ENCODE measurements around the gene YAP1.

YAP1 gene

DNA sequence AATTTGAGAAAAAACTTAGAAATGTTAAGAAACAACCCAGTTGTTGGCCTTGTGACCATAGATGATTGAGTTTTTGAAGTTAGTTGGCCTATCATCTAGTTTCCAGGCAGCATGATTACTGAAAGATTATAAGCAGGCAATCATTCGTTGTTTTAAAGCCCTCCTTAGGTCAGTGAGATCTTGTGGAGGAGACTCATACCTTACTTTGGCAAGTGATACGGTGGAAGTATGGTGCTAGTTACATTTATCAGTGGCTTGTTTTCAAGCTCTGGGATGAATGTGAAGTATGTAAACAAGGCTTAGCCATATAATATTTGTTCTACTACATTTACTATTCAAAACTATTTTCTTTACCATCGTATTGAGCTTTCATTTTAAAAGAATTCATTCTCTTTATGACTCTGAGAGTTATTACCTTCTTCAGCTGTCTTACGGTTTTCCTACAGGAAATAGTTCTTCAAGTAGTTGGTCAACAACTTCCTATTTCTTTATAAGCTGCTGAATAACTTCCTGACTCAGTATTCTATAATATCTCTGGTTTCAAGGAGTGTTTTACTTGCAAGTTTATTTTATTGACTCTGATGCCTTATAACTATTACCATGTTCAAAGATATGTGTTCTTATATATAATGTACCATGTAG is 7.3 kb downstream of the YAP1 start:
- DNase-seq: no peak

DNA sequence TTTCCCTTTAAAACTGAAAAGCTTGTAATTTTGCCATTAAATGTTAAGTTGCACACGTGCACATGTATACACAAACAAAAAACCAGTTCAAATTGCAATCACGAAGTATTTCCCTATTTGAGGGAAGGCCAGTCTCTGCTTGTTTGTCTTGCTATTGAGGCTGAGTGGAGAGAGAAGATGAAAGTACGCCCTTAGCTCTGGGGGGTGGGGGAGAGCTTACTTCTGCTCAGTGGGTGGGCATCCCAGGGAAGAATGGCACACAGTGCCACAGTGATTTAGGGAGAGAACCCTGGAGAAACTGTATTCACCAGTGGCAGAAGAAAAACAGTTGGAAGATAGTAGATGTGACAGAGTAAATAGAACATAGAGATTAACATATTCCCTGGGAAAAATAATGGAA is 8.7 kb downstream of the YAP1 start:
- no peak for DNase-seq

DNA sequence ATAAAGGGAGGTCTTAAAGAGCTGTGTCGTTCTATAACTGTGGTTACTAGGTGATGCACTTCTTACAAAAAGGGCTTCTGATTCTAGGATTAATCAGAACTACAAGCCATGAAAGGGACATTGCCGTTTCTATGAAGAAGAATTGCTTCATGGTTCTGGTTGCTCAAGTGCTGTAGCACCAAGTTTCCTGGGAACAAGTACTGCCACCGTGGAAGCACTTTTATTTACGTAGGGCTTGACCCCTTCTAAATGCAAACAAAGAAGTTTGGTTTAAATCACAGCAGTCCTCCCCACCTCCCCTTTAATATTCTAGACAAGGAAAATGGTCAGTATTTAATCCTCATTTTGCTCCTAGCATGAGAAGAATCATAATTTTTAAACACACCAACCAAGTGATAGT is 9.8 kb downstream of the YAP1 start:
- no peak for DNase-seq

DNA sequence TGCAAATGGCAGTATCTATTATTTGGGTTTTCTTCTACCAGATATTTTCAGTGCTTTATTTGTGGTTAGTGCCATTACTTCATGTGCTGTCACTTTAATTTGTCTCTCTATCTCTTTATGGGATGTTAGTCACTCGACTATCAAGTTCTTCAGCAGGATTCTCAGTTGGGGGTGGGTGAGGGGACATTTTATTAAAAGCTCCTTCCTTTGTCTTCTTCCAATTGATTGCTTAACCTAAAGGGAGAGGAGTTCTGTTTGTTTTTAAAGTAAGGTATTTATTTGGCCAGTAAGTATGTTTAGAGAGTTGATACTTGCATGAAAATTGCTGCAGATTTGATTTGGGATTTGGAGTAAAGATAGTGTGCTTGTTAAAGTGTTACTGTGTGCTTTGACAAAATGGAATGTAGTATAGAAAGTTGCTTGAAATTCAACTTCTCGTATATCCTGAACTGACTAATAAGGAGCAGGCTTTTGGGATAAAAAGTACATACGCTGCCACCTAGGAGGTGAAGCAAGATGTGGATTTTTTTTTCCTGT is 10.3 kb downstream of the YAP1 start:
- DNase-seq: no peak

DNA sequence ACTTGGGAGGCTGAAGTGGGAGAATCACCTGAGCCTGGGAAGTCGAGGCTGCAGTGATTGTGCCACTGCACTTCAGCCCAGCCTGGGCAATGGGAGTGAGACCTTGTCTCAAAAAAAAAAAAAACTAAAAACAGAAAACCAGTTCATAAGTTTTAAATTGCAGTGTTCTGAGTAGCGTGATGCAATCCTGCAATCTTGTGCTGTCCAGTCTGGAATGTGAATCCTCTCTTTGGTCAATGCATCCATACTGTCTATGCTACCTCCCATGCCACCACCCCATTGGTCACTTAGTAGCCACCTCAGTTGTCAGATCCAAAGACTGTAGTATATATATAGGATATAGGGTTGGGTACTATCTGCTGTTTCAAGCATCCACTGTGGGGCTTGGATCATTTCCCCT is 11.1 kb downstream of the YAP1 start:
- no peak for DNase-seq

DNA sequence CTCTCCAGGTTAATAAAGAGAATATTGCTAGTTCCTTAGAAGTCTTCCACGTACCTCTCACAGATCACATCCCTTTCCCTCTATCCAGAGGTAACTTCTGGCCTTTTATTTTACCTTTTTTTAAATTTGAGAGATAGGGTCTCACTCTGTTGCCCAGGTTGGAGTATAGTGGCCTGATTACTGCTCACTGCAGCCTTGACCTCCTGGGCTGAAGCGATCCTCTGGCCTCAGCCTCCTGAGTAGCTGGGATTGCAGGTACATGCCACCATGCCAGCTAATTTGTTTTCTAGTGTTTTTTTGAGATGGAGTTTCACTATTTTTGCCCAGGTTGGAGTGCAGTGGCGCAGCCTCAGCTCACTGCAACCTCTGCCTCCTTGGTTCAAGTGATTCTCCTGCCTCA is 24.4 kb downstream of the YAP1 start:
- no peak for DNase-seq

DNA sequence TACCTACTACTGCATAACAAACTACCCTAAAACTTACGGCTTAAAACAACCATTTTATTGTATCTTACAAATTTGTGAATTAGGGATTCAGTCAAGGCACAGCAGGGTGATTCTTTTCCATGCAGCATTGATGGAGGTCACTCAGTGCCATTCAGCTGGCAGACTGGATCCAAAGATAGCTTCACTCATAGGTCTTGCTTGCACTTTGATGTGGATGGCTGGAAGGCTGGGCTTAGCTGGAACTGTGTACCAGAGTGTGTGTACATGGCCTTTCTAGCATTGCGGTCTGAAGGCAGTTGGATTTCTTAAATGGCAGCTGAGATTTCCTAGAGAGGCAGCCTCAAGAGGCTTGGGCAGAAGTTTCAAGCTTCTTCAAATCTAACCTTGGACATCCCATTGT is 25.0 kb downstream of the YAP1 start:
- no peak for DNase-seq

DNA sequence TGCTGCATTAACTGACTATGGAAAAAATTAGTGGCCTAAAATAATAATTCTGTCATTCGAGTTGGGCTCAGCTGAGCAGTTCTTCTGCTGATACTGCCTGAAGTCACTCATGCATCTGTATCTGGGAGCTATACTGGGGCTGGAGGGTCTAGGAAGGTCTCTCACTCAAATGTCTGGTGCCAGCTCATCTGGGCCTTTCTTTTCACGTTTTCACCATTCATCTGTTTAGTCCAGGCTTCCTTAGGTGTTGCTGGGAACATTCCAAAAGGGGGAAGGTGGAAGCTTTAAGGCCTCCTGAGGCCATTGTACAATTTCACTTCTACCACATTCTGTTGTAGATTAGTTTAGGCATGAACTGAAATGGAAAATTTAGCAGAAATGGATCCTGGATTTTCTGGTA is 28.0 kb downstream of the YAP1 start:
- no peak for DNase-seq

DNA sequence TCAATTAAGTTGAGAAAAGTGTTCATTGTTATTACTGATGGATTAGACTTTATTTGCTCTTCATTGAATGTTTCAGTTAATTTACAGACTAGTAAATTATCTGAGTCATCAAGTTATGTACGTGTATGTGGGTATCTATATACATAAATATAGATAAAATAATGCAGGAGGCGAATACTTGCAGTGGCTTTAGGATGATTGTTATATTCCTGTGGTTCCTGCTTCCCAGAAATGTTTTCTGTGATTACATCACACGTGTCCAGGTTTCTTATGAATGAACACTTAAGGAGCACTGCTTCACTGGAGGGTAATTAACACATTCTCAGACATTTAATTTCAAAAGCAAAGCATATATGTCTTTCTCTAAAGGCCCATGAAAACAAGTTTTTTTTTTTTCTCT is 28.4 kb downstream of the YAP1 start:
- no peak for DNase-seq

DNA sequence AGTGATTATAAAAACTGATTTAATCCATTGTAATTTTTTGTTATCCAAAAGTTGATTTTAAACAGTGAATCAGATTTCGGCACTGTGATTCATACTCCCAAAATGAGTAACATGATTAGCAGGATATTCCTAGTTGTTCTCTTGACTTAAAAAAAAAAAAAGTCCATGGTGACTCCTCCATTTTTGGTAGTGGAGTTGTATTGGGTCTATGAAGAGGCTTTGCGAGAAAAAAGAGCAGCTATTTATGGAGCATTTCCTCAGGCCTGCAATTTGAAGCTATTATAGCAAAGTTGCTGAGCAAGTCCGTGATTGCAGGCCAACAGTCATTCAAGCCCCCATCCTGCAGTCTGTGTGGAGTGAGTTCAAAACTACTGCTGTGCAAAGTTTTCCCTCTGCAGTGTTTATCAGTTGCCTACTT is 28.8 kb downstream of the YAP1 start:
- DNase-seq: no peak

DNA sequence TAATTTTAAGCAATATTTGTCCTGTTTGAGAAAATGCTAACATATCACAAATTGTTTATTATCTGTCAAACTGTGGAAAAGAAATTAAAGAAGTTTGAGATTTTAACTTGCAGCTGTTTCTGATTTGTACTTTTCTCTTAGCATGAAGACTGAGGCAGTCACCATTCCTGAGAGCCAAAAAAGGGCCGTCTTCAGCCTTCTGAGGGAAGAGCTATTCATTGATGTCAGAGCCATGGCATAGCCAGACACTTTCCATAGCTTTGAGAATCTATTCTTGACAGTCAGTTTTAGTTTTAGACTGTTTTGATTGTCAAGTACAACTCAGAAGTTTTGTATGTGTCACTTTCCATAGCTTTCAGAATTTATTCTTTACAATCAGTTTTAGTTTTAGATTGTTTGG is 32.1 kb downstream of the YAP1 start:
- no peak for DNase-seq

DNA sequence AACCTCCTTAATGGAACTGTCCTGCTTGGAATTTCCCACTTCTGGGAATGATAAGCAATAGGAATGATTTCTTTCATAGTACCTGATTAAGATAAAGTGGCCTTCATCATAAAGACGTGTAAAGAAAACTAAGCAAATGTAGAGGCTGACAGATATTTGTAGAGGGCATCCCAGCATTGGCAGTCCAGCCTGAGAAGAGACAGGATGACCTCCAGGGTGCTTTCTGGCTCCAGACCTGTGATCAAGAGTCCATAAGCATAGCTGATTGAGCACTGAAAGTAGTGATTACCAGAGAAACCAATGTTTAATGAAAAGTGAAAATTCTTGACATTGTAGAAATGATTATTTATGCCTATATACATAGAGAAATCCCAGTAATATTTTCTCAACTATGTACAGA is 33.6 kb downstream of the YAP1 start:
- no peak for DNase-seq

DNA sequence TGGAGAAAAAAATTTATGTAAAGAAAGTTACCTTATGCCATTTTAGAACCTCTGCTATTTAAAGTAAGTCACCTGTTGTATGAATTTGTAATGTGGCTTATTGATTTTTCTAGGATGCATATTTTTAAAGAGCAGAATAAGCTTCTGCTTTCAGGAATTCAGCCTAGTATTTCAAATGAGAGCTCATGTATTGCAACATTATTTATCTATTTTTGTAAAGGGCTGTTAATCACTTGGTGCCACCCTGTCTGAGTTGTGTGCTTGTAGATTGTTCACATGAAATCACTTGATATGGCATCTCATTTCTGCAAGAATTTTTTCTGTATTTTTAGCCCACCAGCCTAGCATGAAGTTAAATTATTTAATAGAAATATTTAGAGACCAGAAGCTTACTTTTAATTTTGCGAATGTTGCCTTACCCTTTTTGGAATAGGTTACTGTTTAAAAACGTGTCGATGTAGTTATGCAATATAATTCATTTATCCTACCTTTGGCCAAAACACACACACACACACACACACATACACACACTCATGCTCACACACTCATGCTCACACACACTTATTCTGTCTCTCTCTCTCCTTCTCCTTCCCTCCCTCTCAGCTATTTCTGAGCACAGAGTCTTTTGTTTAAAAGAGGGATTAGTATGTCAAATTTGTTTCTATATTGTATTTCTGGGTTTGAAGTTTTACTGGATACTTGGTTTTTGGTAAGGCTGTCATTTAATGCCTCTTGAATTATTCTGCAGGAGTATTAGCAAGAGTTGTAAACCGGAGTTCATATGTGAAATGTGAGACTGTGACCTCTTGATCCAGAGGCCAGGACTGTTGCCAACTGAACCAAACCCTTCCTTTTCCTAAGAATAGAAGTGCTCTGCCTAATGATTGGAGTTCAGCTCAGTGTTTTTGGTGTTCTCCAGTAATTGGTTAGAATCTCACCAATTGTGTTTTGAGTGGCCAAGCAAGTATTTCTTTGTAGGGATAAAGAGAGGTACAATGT is 34.4 kb downstream of the YAP1 start:
- no peak for DNase-seq

DNA sequence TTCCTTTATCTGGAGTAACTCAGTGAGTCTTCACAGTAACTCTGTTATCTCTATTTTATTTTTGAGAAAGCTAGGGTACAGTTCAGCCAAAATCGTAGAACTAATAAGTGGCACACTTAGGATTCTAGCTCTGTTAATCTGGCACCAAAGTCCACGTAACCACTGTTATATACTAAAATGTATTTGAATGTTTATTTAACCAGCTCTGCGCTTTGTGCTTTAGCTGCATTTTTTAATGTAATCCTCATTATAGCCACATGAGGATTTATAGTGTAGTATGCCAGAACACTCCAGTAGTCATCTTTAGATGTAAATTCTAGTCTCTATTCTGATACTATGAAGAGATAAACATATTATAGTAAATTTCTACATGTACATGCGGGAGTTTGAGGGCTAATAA is 36.8 kb downstream of the YAP1 start:
- no peak for DNase-seq

DNA sequence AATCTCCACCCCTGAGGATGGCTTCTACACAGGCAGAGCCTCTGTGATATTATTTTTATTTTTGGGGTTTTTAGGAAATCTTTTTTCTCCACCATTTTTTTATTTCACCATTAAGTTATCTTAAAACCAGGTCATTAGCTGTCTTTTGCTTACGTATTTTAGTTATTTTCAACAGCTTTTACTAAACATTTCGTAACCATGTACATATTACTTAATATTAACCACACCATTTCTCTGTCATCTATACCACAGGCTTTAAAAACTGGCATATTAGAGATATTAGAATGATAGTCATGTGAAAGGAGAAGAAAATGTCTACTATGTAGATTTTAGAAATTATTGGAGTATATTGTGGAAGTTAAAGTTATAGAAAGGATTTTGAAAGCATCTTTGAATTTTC is 37.4 kb downstream of the YAP1 start:
- DNase-seq: no peak

DNA sequence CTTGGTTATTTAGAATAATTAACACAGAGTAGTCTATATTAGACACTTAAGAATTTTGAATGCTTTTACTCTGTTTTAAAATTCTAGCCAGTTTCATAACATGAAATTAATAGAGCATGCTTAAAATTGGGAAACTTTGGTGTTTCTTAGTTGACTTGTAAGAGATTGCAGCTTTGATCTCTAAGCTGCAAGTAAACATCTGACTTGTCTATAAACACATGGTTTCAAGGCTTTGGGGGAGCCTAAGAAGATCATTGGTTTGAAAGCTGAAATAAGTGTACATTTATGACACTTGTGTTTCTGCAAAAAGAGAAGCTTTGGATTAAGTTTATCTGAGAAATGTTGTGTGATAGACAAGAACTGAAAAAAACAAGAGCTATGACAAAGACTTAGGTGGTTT is 37.8 kb downstream of the YAP1 start:
- no peak for DNase-seq

DNA sequence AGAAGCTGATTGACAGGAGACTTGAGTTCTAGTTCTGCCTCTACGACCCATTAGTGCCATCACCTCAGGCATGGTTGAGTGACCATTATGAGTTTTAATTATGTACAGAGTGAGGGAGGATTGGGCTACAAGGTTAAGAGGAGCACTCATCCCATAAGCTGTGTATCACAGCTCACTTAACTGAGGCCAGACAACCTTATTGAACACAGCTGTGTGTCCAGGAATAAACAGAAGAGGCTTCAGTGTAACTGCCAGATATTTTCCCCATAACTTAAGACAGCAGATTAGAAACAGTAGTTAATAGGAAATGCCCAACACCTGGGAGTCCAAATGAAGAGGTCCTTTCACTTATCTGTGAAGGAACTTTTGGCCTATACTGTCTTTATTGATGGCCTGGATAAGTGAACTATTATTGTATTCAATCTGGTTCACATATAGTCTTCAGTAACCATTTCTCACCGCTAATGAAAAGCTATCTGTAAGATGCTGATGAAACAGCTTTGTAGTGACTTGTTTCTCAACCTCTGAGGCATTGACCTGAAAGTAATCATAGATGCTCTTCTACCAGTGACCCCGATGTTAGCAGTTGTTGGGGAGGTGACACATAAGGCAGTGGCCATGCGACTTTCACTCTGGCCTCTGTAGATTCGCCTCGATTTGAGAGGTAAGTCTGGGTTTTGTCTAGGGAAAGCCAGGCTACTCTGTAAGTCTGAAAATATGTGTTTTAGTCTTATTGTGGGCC is 41.7 kb downstream of the YAP1 start:
- DNase-seq: no peak

DNA sequence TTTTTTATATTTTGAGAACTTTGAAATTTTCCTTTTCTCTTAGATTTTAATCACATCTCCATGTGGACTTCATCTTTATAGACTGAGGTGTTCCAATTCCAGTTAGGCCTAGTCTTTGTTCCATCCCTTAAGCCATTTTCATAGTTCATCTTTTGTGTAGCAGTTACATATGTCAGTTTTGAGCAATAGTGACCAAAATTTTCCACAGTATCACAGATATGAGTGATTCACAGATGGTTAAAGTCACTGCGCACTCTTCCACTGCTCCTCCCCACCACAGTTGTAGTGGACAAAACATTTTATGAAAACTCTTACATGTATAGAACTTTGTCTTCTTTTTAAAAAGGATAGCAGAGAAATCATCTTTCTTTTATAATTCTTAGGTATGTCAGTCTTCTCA is 42.8 kb downstream of the YAP1 start:
- no peak for DNase-seq

DNA sequence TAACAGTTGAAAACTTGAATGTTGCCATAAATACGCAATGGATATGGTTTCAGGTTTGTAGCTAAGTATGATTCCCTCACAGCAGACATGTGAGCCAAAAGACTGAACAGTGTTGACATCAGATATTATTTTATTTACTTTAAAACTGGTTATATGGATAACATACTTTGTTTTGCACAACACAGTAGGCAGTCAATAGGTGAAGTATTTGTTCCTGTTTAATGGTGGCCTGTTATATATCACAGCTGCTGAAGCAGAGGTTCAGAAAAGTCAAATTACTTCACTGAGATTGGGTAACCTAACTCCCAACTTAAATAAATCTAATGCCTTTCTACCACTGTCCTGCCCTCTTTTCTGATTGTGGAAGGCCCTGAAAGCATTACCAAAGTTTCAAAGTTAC is 44.6 kb downstream of the YAP1 start:
- no peak for DNase-seq

DNA sequence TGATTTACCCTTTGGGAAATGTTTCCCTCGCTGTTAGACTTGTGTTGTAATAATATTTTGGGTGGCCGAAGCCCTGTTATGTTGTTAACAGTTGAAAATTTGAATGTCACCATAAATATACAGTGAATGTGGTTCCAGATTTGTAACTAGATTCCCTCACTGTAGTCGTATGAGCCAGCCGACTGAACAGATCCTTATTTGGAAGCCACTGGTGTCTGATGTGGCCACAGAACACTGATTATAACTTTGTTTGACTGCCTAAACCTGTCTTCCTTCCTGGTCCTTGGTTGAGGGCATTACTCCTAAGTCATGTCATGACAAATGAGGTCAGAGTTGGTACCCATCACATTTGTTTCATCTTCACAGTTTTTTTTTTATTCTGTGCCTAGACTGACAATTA is 45.4 kb downstream of the YAP1 start:
- no peak for DNase-seq

DNA sequence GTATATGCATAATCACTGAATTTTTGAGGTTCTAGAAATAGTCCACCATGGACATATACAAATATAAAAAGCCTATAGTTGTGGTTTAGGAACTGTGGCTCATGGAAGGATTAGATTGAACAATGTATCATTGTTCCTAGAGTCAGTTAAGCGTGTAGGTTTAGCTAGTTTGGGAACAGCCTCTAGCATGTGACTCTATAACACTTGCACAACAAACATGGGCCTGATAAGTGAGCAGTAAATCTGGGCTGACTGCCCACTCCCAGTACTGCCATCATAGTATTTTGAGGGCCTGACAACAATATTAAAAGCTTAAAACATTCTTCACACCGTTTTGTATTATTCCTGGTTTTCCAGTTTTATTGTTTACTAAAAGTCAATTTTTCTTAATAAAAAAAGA is 47.0 kb downstream of the YAP1 start:
- DNase-seq: no peak

DNA sequence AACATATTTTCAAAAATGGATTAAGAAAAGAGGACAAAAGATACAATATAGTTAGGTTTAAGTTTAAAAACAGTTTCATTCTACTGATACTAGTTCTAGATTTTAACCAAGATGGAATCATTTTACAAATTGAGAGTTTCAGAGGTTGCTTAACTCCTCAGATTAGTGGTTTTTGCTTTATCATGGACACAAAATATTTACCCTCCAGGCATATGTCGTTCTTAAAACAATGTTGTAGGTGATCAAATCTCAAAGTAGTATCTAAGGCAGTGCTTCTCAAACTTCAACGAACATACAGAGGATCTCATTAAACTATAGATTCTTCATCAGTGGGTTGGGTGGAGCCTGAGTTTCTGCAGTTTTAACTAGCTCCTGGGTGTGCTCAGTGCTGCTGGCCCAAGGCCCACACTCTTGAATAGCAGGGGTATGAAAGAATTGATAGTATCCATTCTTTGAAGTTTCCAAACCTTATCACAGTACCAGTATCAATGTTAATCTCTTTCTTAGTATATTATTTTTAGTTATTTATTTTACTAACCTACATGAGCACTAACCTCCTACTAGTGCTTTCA is 48.0 kb downstream of the YAP1 start:
- no peak for DNase-seq

DNA sequence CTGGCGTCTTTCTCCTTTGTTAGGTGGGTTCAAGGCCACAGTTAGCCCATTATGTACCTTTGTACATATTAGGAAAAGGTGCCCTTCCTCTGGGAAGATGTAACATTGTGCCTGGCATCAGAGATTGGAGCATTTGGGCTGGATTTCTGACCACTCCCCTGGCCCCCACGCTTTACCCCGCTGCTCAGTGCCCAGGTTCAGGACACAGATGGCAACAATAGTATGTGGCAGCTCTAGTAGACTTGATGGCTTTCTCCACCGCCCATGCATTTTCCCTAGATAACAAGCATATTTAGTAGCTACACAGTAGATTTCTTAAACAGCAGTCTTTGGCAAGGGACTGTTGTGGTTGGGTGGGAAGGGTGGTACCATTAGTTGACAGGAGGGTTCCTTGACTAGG is 53.1 kb downstream of the YAP1 start:
- DNase-seq: no peak

Measured in activated gamma-delta T cell (primary cell).